ENCODE results near the gene PXMP2. TPM values are rescaled to one million over a fixed set of nuclear protein-coding genes. Genes with fewer than 3 reads are reported as not detected.

The PXMP2 gene
- polyA plus RNA-seq, 2 donors = 5.1 to 15.7 TPM

GRCh38 chr12:132647858-132648257, 39.5 kb upstream of the PXMP2 start:
- H3K4me3 ChIP-seq (ENCODE audit: low read depth in 1 of 2, low read length in 2 of 2) = no peak overlapping the region
- peaks cover 12 to 40% of the 10 kb centered on the region in 2 donors for H3K36me3 ChIP-seq (ENCODE audit: control insufficient read depth in 2 of 2, insufficient read depth in 2 of 2, low read length in 1 of 2)
- no peaks in the 10 kb centered on the region for H3K27me3 ChIP-seq (ENCODE audit: control insufficient read depth in 1 of 2, insufficient read depth in 2 of 2, low read length in 2 of 2)
- 94% methylated on average over 10 of the region's 10 CpGs for WGBS, 2 donors
- H3K27ac ChIP-seq (ENCODE audit: low read depth in 2 of 2, low read length in 1 of 2) = no peak overlapping the region
- no peaks in the 10 kb centered on the region for H3K9me3 ChIP-seq (ENCODE audit: control insufficient read depth in 2 of 2, insufficient read depth in 1 of 2, low read depth in 1 of 2, low read length in 1 of 2)
- H3K4me1 ChIP-seq (ENCODE audit: control insufficient read depth in 2 of 2, insufficient read depth in 2 of 2, low read length in 1 of 2) = no peaks in the 10 kb centered on the region

- H3K4me1 ChIP-seq (ENCODE audit: control insufficient read depth in 2 of 2, insufficient read depth in 2 of 2, low read length in 1 of 2) = no peaks in the 10 kb centered on the region
- no peak overlapping the region for H3K4me3 ChIP-seq (ENCODE audit: low read depth in 1 of 2, low read length in 2 of 2)
- WGBS, 2 donors = 94 to 95% methylated on average over 24 of the region's 24 CpGs
- no peak overlapping the region for H3K27ac ChIP-seq (ENCODE audit: low read depth in 2 of 2, low read length in 1 of 2)
- no peaks in the 10 kb centered on the region for H3K9me3 ChIP-seq (ENCODE audit: control insufficient read depth in 2 of 2, insufficient read depth in 1 of 2, low read depth in 1 of 2, low read length in 1 of 2)
- peaks cover 12 to 34% of the 10 kb centered on the region in 2 donors for H3K36me3 ChIP-seq (ENCODE audit: control insufficient read depth in 2 of 2, insufficient read depth in 2 of 2, low read length in 1 of 2)
- no peaks in the 10 kb centered on the region for H3K27me3 ChIP-seq (ENCODE audit: control insufficient read depth in 1 of 2, insufficient read depth in 2 of 2, low read length in 2 of 2)
Measured at GRCh38 chr12:132648616-132649225, 38.7 kb upstream of the PXMP2 start.

DNA sequence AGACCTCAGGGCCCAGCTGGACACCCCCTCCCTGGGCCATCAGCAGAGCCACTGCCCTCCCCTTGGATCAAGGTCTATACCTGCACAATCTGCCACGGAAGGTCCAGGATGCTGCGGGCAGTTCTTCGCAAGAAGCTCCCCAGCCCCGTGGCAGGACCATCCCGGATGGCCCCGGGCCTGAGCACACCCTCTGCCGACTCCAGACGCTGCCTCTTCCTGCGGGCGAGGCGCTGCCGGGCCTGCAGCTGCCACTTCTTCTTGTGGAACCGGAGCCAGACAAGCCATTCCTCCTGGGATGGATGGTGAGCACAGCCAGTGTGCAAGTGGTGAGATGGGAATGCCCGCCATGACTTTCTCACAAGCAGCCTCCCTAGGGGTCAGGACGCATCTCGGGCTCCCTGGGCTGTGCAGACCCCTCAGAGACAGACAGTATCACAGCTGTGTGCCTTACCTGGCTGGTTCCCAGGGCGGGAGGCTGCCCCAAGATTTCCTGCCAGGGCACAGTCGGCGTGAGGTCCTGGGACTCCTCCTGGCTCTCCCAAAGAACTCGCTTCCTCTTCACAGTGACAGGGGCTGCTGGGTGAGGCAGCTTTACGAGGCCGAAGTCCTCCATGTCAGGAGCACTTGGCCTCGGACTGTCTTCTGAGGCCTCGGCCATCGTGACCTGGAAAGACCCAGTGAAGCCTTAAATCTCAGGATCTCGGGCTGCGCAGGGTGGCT, 38.0 kb upstream of the PXMP2 start:
- no peak overlapping the region for H3K4me3 ChIP-seq (ENCODE audit: low read depth in 1 of 2, low read length in 2 of 2)
- 95 to 96% methylated on average over 27 of the region's 27 CpGs for WGBS, 2 donors
- H3K36me3 ChIP-seq (ENCODE audit: control insufficient read depth in 2 of 2, insufficient read depth in 2 of 2, low read length in 1 of 2) = peaks cover 12 to 32% of the 10 kb centered on the region in 2 donors
- H3K27ac ChIP-seq (ENCODE audit: low read depth in 2 of 2, low read length in 1 of 2) = no peak overlapping the region
- H3K27me3 ChIP-seq (ENCODE audit: control insufficient read depth in 1 of 2, insufficient read depth in 2 of 2, low read length in 2 of 2) = no peaks in the 10 kb centered on the region
- H3K9me3 ChIP-seq (ENCODE audit: control insufficient read depth in 2 of 2, insufficient read depth in 1 of 2, low read depth in 1 of 2, low read length in 1 of 2) = no peaks in the 10 kb centered on the region
- no peaks in the 10 kb centered on the region for H3K4me1 ChIP-seq (ENCODE audit: control insufficient read depth in 2 of 2, insufficient read depth in 2 of 2, low read length in 1 of 2)

GRCh38 chr12:132651444-132652100, 35.8 kb upstream of the PXMP2 start:
- Histone ChIP-seq H3K27me3 (ENCODE audit: control insufficient read depth in 1 of 2, insufficient read depth in 2 of 2, low read length in 2 of 2) (no peaks in the 10 kb centered on the region), H3K36me3 (ENCODE audit: control insufficient read depth in 2 of 2, insufficient read depth in 2 of 2, low read length in 1 of 2) (peaks cover 16 to 30% of the 10 kb centered on the region in 2 donors)
- WGBS, 2 donors = 79 to 85% methylated on average over 9 of the region's 9 CpGs

GRCh38 chr12:132653567-132654290, 33.7 kb upstream of the PXMP2 start:
- Histone ChIP-seq H3K9me3 (ENCODE audit: control insufficient read depth in 2 of 2, insufficient read depth in 1 of 2, low read depth in 1 of 2, low read length in 1 of 2) (no peaks in the 10 kb centered on the region), H3K27ac (ENCODE audit: low read depth in 2 of 2, low read length in 1 of 2) (no peak overlapping the region), H3K4me3 (ENCODE audit: low read depth in 1 of 2, low read length in 2 of 2) (no peak overlapping the region), H3K4me1 (ENCODE audit: control insufficient read depth in 2 of 2, insufficient read depth in 2 of 2, low read length in 1 of 2) (no peaks in the 10 kb centered on the region), H3K27me3 (ENCODE audit: control insufficient read depth in 1 of 2, insufficient read depth in 2 of 2, low read length in 2 of 2) (no peaks in the 10 kb centered on the region), H3K36me3 (ENCODE audit: control insufficient read depth in 2 of 2, insufficient read depth in 2 of 2, low read length in 1 of 2) (peaks cover 20 to 37% of the 10 kb centered on the region in 2 donors)
- 92 to 94% methylated on average over 7 of the region's 7 CpGs for WGBS, 2 donors

More at GRCh38 chr12:132651444-132652100, 35.8 kb upstream of the PXMP2 start:
- no peaks in the 10 kb centered on the region for H3K9me3 ChIP-seq (ENCODE audit: control insufficient read depth in 2 of 2, insufficient read depth in 1 of 2, low read depth in 1 of 2, low read length in 1 of 2)
- H3K27ac ChIP-seq (ENCODE audit: low read depth in 2 of 2, low read length in 1 of 2) = no peak overlapping the region
- H3K4me1 ChIP-seq (ENCODE audit: control insufficient read depth in 2 of 2, insufficient read depth in 2 of 2, low read length in 1 of 2) = no peaks in the 10 kb centered on the region
- H3K4me3 ChIP-seq (ENCODE audit: low read depth in 1 of 2, low read length in 2 of 2) = no peak overlapping the region

- Histone ChIP-seq H3K4me1 (ENCODE audit: control insufficient read depth in 2 of 2, insufficient read depth in 2 of 2, low read length in 1 of 2) (no peaks in the 10 kb centered on the region), H3K27ac (ENCODE audit: low read depth in 2 of 2, low read length in 1 of 2) (no peak overlapping the region), H3K4me3 (ENCODE audit: low read depth in 1 of 2, low read length in 2 of 2) (no peak overlapping the region), H3K27me3 (ENCODE audit: control insufficient read depth in 1 of 2, insufficient read depth in 2 of 2, low read length in 2 of 2) (no peaks in the 10 kb centered on the region), H3K9me3 (ENCODE audit: control insufficient read depth in 2 of 2, insufficient read depth in 1 of 2, low read depth in 1 of 2, low read length in 1 of 2) (no peaks in the 10 kb centered on the region), H3K36me3 (ENCODE audit: control insufficient read depth in 2 of 2, insufficient read depth in 2 of 2, low read length in 1 of 2) (peaks cover 22 to 34% of the 10 kb centered on the region in 2 donors)
- 95 to 96% methylated on average over 12 of the region's 12 CpGs for WGBS, 2 donors
Measured at GRCh38 chr12:132657004-132657727, 30.2 kb upstream of the PXMP2 start.

GRCh38 chr12:132658149-132658894, 29.1 kb upstream of the PXMP2 start:
- H3K36me3 ChIP-seq (ENCODE audit: control insufficient read depth in 2 of 2, insufficient read depth in 2 of 2, low read length in 1 of 2) = peaks cover 22 to 39% of the 10 kb centered on the region in 2 donors
- no peaks in the 10 kb centered on the region for H3K9me3 ChIP-seq (ENCODE audit: control insufficient read depth in 2 of 2, insufficient read depth in 1 of 2, low read depth in 1 of 2, low read length in 1 of 2)
- H3K4me3 ChIP-seq (ENCODE audit: low read depth in 1 of 2, low read length in 2 of 2) = no peak overlapping the region
- no peaks in the 10 kb centered on the region for H3K27me3 ChIP-seq (ENCODE audit: control insufficient read depth in 1 of 2, insufficient read depth in 2 of 2, low read length in 2 of 2)
- no peaks in the 10 kb centered on the region for H3K4me1 ChIP-seq (ENCODE audit: control insufficient read depth in 2 of 2, insufficient read depth in 2 of 2, low read length in 1 of 2)
- 91 to 93% methylated on average over 32 of the region's 32 CpGs for WGBS, 2 donors
- no peak overlapping the region for H3K27ac ChIP-seq (ENCODE audit: low read depth in 2 of 2, low read length in 1 of 2)

- WGBS, 2 donors = 94 to 95% methylated on average over 16 of the region's 16 CpGs
Measured at GRCh38 chr12:132659146-132659545, 28.2 kb upstream of the PXMP2 start.

More at GRCh38 chr12:132659146-132659545, 28.2 kb upstream of the PXMP2 start:
- Histone ChIP-seq H3K27ac (ENCODE audit: low read depth in 2 of 2, low read length in 1 of 2) (no peak overlapping the region), H3K36me3 (ENCODE audit: control insufficient read depth in 2 of 2, insufficient read depth in 2 of 2, low read length in 1 of 2) (peaks cover 22 to 45% of the 10 kb centered on the region in 2 donors), H3K27me3 (ENCODE audit: control insufficient read depth in 1 of 2, insufficient read depth in 2 of 2, low read length in 2 of 2) (no peaks in the 10 kb centered on the region), H3K4me1 (ENCODE audit: control insufficient read depth in 2 of 2, insufficient read depth in 2 of 2, low read length in 1 of 2) (no peaks in the 10 kb centered on the region), H3K9me3 (ENCODE audit: control insufficient read depth in 2 of 2, insufficient read depth in 1 of 2, low read depth in 1 of 2, low read length in 1 of 2) (no peaks in the 10 kb centered on the region), H3K4me3 (ENCODE audit: low read depth in 1 of 2, low read length in 2 of 2) (no peak overlapping the region)

Measured in esophagus (tissue), 2 donors.